ENCODE results near the gene HOTAIR.

Gene HOTAIR

DNA sequence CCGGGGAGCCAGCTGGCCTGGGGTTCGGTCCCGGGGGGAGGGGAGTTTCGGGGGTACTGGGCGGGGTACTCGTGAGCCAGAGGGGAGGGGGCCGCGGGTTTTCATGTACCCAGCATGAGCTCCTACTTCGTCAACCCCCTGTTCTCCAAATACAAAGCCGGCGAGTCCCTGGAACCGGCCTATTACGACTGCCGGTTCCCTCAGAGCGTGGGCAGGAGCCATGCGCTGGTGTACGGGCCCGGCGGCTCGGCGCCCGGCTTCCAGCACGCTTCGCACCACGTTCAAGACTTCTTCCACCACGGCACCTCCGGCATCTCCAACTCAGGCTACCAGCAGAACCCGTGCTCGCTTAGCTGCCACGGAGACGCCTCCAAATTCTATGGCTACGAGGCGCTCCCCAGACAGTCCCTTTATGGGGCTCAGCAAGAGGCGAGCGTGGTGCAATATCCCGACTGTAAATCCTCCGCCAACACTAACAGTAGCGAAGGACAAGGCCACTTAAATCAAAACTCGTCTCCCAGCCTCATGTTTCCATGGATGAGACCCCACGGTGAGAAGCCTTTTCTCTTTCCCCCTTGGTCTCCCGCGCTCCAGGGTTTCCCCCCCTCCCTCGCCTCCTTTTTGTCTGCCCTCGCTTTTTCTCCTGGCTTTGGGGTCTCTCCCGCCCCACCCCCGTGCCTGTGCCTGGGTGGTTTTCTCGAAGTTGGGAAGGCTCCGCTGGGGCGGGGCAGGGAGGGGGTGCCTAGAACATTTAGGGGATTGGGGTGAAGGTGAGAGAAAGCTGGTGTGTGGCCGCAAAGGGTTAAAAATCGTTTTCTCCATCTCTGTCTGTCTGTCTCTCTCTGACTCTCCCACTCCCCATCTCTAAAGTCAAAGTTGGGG is 34.7 kb upstream of the HOTAIR start:
- TF ChIP-seq, protein P1, sequence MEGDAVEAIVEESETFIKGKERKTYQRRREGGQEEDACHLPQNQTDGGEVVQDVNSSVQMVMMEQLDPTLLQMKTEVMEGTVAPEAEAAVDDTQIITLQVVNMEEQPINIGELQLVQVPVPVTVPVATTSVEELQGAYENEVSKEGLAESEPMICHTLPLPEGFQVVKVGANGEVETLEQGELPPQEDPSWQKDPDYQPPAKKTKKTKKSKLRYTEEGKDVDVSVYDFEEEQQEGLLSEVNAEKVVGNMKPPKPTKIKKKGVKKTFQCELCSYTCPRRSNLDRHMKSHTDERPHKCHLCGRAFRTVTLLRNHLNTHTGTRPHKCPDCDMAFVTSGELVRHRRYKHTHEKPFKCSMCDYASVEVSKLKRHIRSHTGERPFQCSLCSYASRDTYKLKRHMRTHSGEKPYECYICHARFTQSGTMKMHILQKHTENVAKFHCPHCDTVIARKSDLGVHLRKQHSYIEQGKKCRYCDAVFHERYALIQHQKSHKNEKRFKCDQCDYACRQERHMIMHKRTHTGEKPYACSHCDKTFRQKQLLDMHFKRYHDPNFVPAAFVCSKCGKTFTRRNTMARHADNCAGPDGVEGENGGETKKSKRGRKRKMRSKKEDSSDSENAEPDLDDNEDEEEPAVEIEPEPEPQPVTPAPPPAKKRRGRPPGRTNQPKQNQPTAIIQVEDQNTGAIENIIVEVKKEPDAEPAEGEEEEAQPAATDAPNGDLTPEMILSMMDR (conservative IDR thresholded peaks at IDR 0.05), result no peak
- peak overlapping the region; percentile 53; the same call in 1 of the 2 replicates for H3K27ac ChIP-seq

DNA sequence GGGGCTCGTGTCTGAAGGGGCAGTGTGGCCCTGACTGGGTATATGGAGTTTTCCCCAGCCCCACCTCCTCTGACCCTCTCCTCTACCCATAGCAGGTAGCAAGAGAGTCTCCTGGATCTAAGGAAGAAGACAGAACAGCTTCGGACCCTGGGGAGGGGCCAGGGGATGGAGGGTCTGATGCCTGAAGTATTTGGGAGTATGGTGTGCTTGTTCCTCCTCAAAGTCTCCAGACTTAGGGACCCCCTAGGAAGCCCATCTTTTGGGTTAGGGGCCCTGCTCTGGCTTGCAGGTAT is 33.5 kb upstream of the HOTAIR start:
- no peak overlapping the region for H3K27ac ChIP-seq
- TF ChIP-seq, protein P1 (conservative IDR thresholded peaks at IDR 0.05), result no peak

DNA sequence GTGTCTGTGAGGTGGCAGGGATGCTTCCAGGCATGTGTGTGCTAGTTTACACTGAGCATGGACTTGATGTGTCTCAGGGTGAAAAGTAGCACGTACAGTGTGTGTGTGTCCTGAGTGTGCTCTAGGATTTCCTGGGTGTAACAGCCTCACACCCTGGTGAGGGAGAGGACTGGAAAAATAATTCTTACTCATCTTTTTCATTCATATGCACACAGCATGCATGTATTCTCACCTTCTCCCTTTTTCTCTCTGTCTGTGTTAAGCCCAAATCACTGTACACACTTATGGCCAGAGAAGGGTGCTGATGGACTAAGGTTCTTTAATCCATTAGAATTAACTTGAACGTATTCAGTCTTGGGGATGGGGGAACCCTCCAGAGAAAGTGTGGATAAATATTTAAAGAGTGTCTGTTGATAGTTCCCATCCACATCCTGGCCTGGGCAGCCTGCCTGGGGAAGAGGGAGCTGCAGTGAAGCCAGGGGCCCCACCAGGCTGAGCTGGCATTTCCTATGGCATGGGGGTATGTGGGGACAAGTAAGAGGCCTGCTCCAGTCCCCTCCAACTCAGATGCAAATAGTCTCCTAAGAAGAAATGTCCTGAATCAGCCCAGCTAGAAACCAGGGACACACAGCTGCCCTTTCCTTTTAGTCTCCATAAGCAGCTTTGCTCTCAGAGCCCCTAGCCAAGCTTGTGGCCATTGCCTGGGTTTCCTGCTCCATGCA is 32.9 kb upstream of the HOTAIR start:
- TF ChIP-seq, protein P1 (conservative IDR thresholded peaks at IDR 0.05), result no peak
- no peak overlapping the region for H3K27ac ChIP-seq

DNA sequence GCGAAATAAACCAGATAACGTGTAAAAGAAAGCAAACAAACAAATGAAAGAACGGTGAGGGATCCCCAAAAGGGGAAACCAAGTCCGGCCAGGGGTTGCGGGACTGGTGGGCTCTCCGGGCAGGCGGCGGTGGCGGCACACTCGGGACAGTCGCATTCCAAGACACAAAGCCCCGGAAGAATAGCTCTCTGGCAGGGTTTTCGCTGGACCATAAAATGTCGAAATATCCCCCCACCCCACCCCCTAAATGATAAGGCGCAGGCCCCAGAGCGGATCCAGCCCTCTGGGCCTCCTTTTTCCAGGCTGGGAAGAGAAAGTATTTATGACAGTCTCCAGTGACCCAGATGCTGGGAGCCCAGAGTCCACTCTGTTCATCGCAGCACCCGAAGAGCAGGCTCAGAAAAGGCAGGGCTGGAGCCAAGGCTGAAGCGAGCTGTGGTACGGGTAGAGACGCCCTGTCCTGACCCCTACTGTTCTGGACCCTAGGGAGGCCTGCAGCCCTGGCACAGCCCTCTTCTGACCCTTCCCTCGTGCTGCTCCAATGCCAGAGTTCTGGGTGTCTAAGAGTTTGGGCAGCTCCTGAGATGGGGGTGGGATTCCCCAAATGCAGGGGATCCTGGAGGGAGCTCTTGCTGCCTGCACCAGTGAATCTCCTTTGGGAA is 31.9 kb upstream of the HOTAIR start:
- TF ChIP-seq, protein P1 (conservative IDR thresholded peaks at IDR 0.05), result no peak
- no peak overlapping the region; the same call in 1 of the 2 replicates for H3K27ac ChIP-seq

DNA sequence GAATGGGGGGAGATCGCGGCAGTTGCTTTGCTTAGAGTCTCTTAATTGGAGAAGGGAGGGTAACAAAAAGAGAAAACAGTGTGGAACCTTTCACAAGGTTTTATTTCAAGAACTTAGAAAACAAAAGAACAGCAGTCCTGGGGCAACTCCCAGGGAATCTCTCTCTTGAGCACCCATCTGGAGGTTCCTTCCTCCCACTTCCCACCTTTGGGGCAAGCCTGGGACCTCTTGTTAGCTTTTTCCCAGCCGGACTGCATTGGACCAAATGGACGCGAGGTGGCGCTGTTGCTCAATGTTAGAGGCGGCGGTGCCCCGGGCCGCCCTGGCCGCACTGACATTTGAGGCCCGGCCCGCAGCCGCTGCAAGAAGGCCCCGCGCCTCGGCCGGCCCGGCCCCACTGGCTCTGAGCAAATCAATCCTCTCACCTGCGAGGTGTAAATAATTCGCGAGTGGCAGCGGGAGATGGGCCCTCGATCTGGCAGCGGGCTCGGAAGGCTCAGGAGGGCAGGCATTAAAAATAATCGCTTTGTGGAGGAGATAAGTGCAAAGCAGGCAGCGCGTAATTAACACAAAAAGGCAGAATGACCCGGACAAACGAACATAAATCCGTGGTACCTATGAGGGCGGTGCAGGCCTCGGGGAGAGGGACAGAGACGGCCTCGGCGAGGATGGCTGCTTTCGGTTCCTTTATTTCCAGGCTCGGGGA is 31.3 kb upstream of the HOTAIR start:
- H3K27ac ChIP-seq, result peak overlapping the region; percentile 20; the same call in 1 of the 2 replicates

DNA sequence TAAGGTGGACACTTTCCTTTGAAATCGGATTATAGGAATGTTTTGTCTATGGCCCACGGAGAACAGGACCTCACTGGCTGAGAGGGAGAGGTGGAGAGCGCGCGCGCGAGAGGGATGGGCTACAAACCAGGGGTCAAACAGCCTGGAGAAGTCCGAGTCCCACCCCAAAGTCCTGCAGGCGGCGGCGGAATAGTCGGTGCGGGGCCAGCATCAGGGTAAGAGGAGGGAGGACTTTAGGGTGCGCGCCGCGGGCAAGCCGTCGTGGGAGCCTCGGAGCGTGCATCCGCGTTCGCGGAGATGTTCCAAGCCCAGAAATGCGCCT is 30.7 kb upstream of the HOTAIR start:
- H3K27ac ChIP-seq, result no peak overlapping the region; the same call in 1 of the 2 replicates
- TF ChIP-seq, protein P1 (conservative IDR thresholded peaks at IDR 0.05), result no peak

More for the DNA sequence above, 31.3 kb upstream of the HOTAIR start:
- TF ChIP-seq, protein P1 (conservative IDR thresholded peaks at IDR 0.05), result peak; percentile 93

Measured in VCaP (cell line).